Activated naive CD8-positive, alpha-beta T cell (primary cell): Measurements from ENCODE around the gene VAV1.

Experiments used
- H3K27ac Mint-ChIP-seq: one replicate; pipeline ENCODE4 v1.8.0; 2021; ENCODE audit warnings: mixed read lengths
- H3K27me3 Mint-ChIP-seq: one replicate; pipeline ENCODE4 v1.8.0; 2021; ENCODE audit warnings: mixed read lengths
- H3K36me3 Mint-ChIP-seq: one replicate; pipeline ENCODE4 v1.8.0; 2021; ENCODE audit warnings: mixed read lengths
- H3K4me1 Mint-ChIP-seq: one replicate; pipeline ENCODE4 v1.8.0; 2021; ENCODE audit warnings: low read depth, mixed read lengths
- H3K4me3 Mint-ChIP-seq: one replicate; pipeline ENCODE4 v1.8.0; 2021; ENCODE audit warnings: mild to moderate bottlenecking, mixed read lengths
- H3K9me3 Mint-ChIP-seq: one replicate; pipeline ENCODE4 v1.8.0; 2021; ENCODE audit warnings: low read depth, mixed read lengths

The VAV1 gene

GRCh38 chr19:6802336-6803035 lies 30.0 kb downstream of the VAV1 start:
- Mint-ChIP-seq H3K27me3 (no peaks in the 10 kb centered on the region), H3K36me3 (peaks cover 2% of the 10 kb centered on the region), H3K9me3 (no peaks in the 10 kb centered on the region), H3K27ac (peak overlapping the region; percentile 99), H3K4me1 (peaks cover 60% of the 10 kb centered on the region), H3K4me3 (peak overlapping the region; percentile 99)

DNA sequence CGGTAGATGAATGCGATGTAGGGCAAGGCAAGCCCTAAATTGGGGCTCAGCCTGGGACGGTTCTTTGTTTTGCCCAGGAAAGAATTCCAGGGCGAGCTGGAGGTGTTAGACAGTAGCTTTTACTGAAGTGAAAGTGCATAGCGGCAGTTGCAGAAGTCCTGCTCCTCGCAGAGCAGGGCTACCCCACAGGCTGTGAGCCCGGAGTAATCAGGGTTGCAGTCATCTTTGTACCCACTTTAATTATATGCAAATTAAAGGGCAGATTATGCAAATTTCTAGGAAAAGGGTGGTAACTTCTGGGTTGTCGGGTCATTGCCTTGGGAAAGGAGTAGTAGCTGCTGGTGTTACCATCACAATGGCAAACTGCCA lies 30.5 kb downstream of the VAV1 start:
- Mint-ChIP-seq H3K9me3 (no peaks in the 10 kb centered on the region), H3K27ac (peak overlapping the region; percentile 99), H3K36me3 (peaks cover 2% of the 10 kb centered on the region), H3K4me1 (peaks cover 56% of the 10 kb centered on the region), H3K27me3 (no peaks in the 10 kb centered on the region), H3K4me3 (peak overlapping the region; percentile 99)

DNA sequence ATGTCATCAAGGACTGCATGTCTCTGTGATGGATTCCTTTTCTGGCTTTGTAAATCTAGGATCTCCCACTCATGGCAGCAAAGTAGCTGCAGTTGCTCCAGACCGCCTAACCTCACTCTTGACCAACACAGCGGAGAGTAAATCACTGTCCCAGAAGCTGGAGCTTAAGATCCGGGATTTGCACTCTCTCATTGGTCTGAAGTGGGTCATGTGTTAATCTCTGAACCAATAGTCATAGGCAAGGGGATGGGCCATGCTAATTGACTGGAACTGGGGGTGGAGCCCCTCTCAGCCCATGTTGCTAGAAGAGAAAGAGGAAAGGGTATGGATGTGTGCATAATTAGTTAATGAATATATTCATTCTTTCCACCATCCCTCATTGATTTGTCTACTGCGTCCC lies 34.0 kb downstream of the VAV1 start:
- H3K4me3 Mint-ChIP-seq, result no peak overlapping the region
- no peak overlapping the region for H3K27ac Mint-ChIP-seq
- no peaks in the 10 kb centered on the region for H3K27me3 Mint-ChIP-seq
- peaks cover 6% of the 10 kb centered on the region for H3K36me3 Mint-ChIP-seq
- no peaks in the 10 kb centered on the region for H3K9me3 Mint-ChIP-seq
- peaks cover 51% of the 10 kb centered on the region for H3K4me1 Mint-ChIP-seq

DNA sequence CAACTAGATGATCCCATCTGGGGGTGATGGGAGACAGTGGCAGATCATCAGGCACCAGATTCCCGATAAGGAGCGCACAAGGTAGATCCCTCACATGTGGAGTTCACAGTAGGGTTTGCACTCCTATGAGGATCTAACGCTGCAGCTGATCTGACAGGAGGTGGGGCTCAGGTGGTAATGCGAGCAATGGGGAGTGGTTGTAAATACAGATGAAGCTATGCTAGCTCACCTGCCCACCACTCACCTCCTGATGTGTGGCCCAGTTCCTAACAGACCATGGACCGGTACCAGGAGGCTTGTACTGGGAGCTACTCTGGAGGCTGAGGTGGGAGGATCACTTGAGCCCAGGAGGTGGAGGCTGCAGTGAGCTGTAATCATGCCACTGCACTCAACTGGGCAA lies 34.8 kb downstream of the VAV1 start:
- no peaks in the 10 kb centered on the region for H3K9me3 Mint-ChIP-seq
- H3K27ac Mint-ChIP-seq, result peak overlapping the region; percentile 64
- peaks cover 12% of the 10 kb centered on the region for H3K36me3 Mint-ChIP-seq
- no peaks in the 10 kb centered on the region for H3K27me3 Mint-ChIP-seq
- H3K4me3 Mint-ChIP-seq, result no peak overlapping the region
- H3K4me1 Mint-ChIP-seq, result peaks cover 54% of the 10 kb centered on the region

- H3K4me1 Mint-ChIP-seq, result peaks cover 55% of the 10 kb centered on the region
- peaks cover 5% of the 10 kb centered on the region for H3K9me3 Mint-ChIP-seq
- no peak overlapping the region for H3K4me3 Mint-ChIP-seq
- no peaks in the 10 kb centered on the region for H3K27me3 Mint-ChIP-seq
- peak overlapping the region; percentile 30 for H3K27ac Mint-ChIP-seq
- peaks cover 16% of the 10 kb centered on the region for H3K36me3 Mint-ChIP-seq
Observed at GRCh38 chr19:6808494-6808893, 36.0 kb downstream of the VAV1 start.

GRCh38 chr19:6809262-6809661 lies 36.8 kb downstream of the VAV1 start:
- peak overlapping the region; percentile 75 for H3K27ac Mint-ChIP-seq
- H3K27me3 Mint-ChIP-seq, result no peaks in the 10 kb centered on the region
- H3K4me1 Mint-ChIP-seq, result peaks cover 57% of the 10 kb centered on the region
- H3K4me3 Mint-ChIP-seq, result peak overlapping the region; percentile 44
- H3K9me3 Mint-ChIP-seq, result peaks cover 5% of the 10 kb centered on the region
- peaks cover 16% of the 10 kb centered on the region for H3K36me3 Mint-ChIP-seq

- Mint-ChIP-seq H3K4me1 (peaks cover 70% of the 10 kb centered on the region), H3K9me3 (peaks cover 5% of the 10 kb centered on the region), H3K27ac (peak overlapping the region; percentile 24), H3K36me3 (peaks cover 15% of the 10 kb centered on the region), H3K4me3 (no peak overlapping the region), H3K27me3 (no peaks in the 10 kb centered on the region)
Observed at GRCh38 chr19:6811378-6811777, 38.9 kb downstream of the VAV1 start.

GRCh38 chr19:6811906-6812305 lies 39.4 kb downstream of the VAV1 start:
- H3K36me3 Mint-ChIP-seq, result peaks cover 14% of the 10 kb centered on the region
- peaks cover 66% of the 10 kb centered on the region for H3K4me1 Mint-ChIP-seq
- H3K9me3 Mint-ChIP-seq, result peaks cover 5% of the 10 kb centered on the region
- no peaks in the 10 kb centered on the region for H3K27me3 Mint-ChIP-seq
- H3K27ac Mint-ChIP-seq, result peak overlapping the region; percentile 36
- no peak overlapping the region for H3K4me3 Mint-ChIP-seq

GRCh38 chr19:6812612-6813011 lies 40.1 kb downstream of the VAV1 start:
- no peak overlapping the region for H3K4me3 Mint-ChIP-seq
- H3K27ac Mint-ChIP-seq, result peak overlapping the region; percentile 36
- H3K27me3 Mint-ChIP-seq, result no peaks in the 10 kb centered on the region
- H3K4me1 Mint-ChIP-seq, result peaks cover 67% of the 10 kb centered on the region
- H3K36me3 Mint-ChIP-seq, result peaks cover 16% of the 10 kb centered on the region
- peaks cover 5% of the 10 kb centered on the region for H3K9me3 Mint-ChIP-seq

GRCh38 chr19:6813659-6814058 lies 41.2 kb downstream of the VAV1 start:
- no peaks in the 10 kb centered on the region for H3K27me3 Mint-ChIP-seq
- peak overlapping the region; percentile 23 for H3K4me3 Mint-ChIP-seq
- H3K27ac Mint-ChIP-seq, result no peak overlapping the region
- peaks cover 20% of the 10 kb centered on the region for H3K36me3 Mint-ChIP-seq
- H3K9me3 Mint-ChIP-seq, result peaks cover 5% of the 10 kb centered on the region
- H3K4me1 Mint-ChIP-seq, result peaks cover 66% of the 10 kb centered on the region

GRCh38 chr19:6817179-6817578 lies 44.7 kb downstream of the VAV1 start:
- H3K4me3 Mint-ChIP-seq, result no peak overlapping the region
- H3K4me1 Mint-ChIP-seq, result peaks cover 43% of the 10 kb centered on the region
- peaks cover 9% of the 10 kb centered on the region for H3K9me3 Mint-ChIP-seq
- H3K36me3 Mint-ChIP-seq, result peaks cover 15% of the 10 kb centered on the region
- peak overlapping the region; percentile 28 for H3K27ac Mint-ChIP-seq
- H3K27me3 Mint-ChIP-seq, result no peaks in the 10 kb centered on the region

- H3K27ac Mint-ChIP-seq, result peak overlapping the region; percentile 58
- H3K27me3 Mint-ChIP-seq, result no peaks in the 10 kb centered on the region
- H3K4me3 Mint-ChIP-seq, result no peak overlapping the region
- peaks cover 4% of the 10 kb centered on the region for H3K9me3 Mint-ChIP-seq
- H3K4me1 Mint-ChIP-seq, result peaks cover 33% of the 10 kb centered on the region
- H3K36me3 Mint-ChIP-seq, result peaks cover 11% of the 10 kb centered on the region
Observed at GRCh38 chr19:6818246-6818645, 45.7 kb downstream of the VAV1 start.

DNA sequence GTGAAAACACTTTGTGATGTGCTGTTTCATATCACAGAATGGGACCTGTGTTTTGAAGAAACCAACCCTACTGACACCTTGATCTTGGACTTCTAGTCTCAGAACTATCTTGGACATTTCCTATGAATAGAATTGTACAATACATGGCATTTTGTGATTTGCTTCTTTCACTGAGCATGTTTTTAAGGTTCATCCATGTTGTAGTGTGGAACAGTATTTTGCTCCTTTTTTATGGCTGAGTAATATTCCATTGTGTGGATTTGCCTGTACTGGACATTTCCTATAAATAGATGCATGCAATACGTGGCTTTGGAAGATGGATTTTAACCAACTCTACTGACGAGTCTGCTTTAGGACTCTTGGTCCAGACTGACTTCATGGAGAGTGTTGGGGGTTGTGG lies 46.8 kb downstream of the VAV1 start:
- Mint-ChIP-seq H3K4me3 (no peak overlapping the region), H3K9me3 (peaks cover 4% of the 10 kb centered on the region), H3K27ac (no peak overlapping the region), H3K27me3 (no peaks in the 10 kb centered on the region), H3K4me1 (peaks cover 23% of the 10 kb centered on the region), H3K36me3 (peaks cover 14% of the 10 kb centered on the region)

DNA sequence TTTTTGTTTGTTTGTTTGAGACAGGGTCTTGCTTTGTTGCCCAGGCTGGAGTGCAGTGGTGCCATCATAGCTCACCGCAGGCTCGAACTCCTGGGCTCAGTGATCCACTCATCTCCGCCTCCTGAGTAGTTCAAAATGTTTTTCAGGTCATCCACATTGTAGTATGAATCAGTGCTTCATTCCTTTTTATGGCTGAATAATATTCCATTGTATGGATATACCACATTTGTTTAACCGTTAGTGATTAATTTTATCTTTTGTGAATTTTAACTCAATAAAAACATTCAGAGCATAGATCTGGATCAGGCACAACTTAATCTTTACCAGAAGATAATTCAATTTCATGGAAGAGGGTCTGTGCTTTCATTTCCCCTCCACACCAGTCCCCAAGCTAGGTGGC lies 47.7 kb downstream of the VAV1 start:
- H3K9me3 Mint-ChIP-seq, result peaks cover 4% of the 10 kb centered on the region
- H3K4me3 Mint-ChIP-seq, result no peak overlapping the region
- H3K36me3 Mint-ChIP-seq, result peaks cover 16% of the 10 kb centered on the region
- peaks cover 16% of the 10 kb centered on the region for H3K4me1 Mint-ChIP-seq
- no peaks in the 10 kb centered on the region for H3K27me3 Mint-ChIP-seq
- H3K27ac Mint-ChIP-seq, result no peak overlapping the region

GRCh38 chr19:6821639-6822310 lies 49.3 kb downstream of the VAV1 start:
- peaks cover 8% of the 10 kb centered on the region for H3K4me1 Mint-ChIP-seq
- no peaks in the 10 kb centered on the region for H3K27me3 Mint-ChIP-seq
- no peak overlapping the region for H3K4me3 Mint-ChIP-seq
- H3K27ac Mint-ChIP-seq, result no peak overlapping the region
- H3K36me3 Mint-ChIP-seq, result peaks cover 16% of the 10 kb centered on the region
- peaks cover 4% of the 10 kb centered on the region for H3K9me3 Mint-ChIP-seq

GRCh38 chr19:6822311-6822670 lies 49.8 kb downstream of the VAV1 start:
- H3K4me1 Mint-ChIP-seq, result peaks cover 6% of the 10 kb centered on the region
- no peak overlapping the region for H3K27ac Mint-ChIP-seq
- H3K27me3 Mint-ChIP-seq, result no peaks in the 10 kb centered on the region
- H3K4me3 Mint-ChIP-seq, result no peak overlapping the region
- peaks cover 16% of the 10 kb centered on the region for H3K36me3 Mint-ChIP-seq
- peaks cover 4% of the 10 kb centered on the region for H3K9me3 Mint-ChIP-seq
